ENCODE data around the gene MAP9.
"Not testable (repeated sequence)": the region's sequence is repeated elsewhere in the genome, so short reads cannot be mapped to it uniquely, and the experiment has no call there.

Gene MAP9

DNA sequence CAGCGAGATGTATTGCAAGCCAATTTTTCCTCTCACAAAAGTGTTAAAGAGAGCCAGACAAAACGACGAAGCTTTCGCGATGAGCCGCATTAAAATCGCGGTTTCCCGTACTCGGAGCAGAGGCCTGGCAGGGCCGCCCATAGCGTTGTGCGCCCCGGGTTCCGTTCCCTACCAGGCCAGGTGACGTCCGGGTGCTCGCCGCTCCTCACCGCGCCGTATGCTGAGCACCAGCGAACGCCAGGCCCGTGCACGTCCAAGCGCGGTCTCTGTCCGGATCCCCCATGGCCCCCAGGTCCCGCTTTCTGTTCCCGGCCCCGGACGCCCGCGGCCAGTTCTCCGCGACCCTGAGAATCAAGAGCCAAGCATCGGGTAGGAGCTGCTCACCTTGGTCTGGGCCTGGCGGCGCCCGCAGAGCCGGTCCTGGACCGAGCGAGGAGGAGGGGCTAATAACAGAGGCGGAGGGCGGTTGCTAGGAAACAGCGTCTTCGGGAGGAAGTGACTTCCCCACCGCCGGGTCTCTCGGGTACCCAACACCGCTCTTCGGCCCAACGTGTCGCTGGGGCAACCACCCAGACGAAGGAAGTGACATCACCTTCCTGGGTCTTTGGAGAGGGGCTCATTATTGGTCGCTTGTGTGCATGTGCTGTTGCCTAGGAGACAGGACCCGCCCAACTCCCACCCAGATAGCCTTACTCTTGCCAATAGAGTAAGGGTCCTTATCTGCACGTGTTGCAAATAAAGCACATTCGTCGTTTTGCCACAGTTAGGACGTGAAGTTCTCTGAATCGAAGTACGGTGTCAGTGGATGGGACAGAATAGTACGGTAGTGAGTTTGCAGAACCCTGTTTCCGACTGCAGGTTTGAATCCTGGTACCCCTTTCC lies at the start of gene MAP9:
MAP9 (minus strand) TSS at position 579 of the 882 bp plus-strand sequence. CDS start 1,115 bp downstream, outside the sequence.
- peak; percentile 95 for DNase-seq

DNA sequence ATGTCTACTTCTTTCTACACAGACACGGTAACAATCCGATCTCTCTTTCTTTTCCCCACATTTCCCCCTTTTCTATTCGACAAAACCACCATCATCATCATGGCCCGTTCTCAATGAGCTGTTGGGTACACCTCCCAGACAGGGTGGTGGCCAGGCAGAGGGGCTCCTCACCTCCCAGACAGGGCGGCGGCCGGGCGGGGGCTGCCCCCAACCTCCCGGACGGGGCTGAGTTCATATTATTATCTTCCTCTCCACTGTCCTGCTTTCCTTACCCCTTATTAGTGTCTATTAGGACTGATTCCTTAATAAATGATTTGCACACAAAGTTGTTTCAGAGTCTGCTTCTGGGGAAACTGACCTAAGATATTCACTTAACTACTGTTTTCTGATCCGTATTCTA lies 48.0 kb upstream of the MAP9 start:
- DNase-seq, result not testable (repeated sequence)

DNA sequence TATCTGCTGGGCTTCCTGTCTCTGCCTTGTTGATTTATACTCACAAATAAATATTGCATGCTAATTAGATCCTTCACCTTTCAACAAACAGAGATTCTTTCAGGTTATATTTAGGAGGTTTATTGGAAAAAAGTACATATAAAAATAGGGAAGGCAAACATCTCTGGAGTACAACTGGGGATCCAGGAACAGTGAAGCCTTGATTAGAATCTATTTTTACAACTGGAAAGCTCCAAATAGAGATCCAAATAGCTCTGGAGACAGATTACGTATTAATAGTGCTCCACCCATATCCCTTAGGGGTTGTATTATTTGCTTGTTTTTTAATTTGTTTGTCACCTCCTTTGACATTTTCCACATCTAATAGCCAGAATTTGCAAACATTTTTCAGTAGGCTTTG lies 46.9 kb upstream of the MAP9 start:
- DNase-seq, result no peak

DNA sequence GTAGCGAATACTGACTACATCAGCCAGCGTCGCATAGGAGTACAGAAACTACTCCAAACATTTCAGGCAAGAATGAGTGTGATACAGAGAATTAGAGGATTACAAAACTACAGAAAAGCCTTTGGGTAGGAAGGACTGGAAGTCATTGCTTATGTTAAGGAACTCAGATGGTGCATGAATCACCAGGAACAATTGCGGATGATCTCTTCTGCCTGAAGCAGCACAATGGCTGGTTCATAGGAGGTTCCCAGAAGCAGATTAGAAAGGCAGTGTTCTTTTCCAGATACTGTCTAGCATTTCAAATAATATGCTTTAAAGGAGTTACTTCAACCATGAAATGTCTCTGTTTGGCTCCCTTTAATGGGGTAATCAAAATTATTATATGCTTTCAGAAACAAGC lies 42.5 kb upstream of the MAP9 start:
- DNase-seq, result no peak

DNA sequence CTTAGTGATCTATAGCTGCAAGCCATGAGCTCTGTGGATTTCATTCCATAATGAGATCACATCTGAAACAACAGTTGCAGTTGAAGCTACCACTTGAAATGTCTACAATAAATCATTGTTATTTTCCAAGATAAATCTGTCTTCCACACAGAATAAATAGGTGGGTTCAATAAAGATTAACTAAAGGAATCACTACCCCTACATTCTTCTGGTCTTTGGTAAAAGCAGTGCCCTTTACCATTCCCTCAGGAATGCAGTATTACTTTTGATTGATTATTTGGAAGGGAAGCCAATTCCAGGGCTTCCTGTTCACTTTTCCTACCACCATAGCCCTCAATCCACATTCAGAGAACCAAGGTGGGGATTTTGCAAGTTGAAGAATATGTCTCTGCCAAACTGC lies 38.9 kb upstream of the MAP9 start:
- DNase-seq, result no peak

DNA sequence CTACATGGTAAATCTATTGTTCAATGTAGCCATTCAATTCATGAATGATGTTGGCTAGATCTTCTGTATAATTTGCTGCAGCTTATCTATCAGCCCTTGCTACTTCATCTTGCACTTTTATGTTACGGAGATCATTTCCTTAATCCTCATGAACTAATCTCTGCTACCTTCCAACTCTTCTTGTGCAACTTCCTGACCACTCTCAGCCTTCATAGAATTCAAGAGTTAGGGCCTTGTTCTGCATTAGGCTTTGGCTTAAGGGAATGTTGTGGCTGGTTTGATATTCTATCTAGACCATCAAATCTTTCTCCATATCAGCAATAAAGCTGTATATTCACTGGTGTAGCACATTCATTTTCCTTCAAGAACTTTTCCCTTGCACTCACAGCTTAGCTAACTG lies 36.7 kb upstream of the MAP9 start:
- DNase-seq, result no peak

DNA sequence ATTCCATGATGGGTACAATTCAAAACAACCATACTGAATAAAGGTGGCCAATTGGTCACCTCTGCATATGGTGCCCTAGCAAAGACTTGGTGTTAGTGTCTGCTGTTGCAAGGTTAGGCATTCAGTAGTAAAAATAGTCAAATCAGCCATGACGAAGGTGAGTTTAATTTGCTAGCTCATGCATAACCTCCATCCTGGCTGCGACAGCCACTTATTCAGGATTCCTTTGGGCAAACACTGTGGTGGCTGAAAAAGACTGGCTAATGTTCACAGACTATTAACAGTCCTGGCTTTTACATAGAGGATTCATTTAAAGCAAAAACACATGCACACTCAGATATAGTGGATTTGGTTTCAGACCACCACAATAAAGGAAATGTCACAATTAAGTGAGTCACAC lies 34.8 kb upstream of the MAP9 start:
- no peak for DNase-seq

DNA sequence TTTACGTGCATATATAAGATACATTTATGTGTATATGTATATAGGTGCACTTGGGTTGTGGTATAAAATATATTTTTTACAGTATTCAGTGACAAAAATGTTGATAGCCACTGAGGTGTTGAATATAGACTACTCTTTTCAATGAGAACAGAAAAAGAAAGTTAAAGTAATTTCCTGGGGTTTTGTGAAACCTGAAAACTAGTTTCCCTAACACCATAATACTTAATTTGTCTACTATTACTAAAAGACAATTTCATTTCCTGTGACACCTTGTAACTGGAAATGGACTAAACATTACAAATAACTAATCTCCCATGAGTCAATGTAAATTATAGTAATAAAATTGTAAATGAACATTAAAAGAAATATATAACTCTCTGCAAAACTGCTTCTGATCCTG lies 32.0 kb upstream of the MAP9 start:
- no peak for DNase-seq

DNA sequence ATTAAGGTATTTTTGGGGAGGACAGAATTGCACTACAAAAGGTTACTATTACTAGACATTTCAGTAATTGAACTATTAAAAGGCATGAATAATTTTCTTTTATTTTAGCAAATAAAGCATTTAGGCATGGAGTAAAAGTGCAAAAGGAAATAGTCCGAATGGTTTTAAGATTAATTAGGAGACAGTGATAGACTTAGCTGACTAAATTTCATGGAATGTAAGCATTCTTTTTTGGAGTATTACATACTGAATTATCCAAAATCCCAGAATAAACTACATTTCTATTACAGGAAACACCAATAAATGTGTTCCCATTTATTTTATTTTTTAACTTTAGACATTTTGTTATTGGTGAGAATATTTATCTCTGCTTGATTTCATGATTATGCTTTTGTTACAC lies 30.7 kb upstream of the MAP9 start:
- no peak for DNase-seq

DNA sequence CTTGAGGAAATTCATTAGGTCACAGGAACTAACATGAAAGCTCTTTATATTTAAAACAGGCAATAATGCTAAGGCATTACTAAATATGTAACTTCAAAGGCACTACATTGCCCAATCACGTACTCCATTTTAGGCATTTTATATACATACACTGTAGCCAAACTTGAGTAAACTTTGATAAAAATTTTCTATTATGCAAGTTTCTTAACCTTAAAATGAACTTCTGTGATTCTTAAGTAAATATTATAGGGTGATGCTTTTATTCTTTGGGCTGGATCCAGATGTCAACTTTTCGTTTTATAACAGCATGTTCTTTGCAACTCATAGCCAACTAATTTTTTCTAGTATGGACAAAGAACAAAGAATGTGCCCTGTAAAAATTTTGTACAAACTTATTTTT lies 28.3 kb upstream of the MAP9 start:
- DNase-seq, result no peak

DNA sequence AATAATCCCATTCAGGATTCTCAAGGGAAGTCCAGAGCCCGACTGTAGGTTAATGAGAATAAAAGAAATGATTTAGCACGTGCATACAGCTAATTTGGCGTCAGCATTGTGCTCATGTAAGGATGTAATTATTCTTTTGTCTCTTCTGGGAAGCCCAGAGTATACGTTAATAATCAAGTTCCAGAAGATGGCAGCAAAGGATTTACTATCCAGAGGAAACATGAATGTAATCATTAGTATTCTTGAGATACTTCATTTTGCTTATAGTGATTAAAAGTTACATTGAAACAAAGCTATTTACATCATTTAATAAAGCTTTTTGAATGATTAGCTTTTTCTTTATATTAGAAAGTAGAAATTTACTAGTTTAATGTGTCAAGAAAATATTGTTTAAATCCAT lies 27.1 kb upstream of the MAP9 start:
- no peak for DNase-seq

DNA sequence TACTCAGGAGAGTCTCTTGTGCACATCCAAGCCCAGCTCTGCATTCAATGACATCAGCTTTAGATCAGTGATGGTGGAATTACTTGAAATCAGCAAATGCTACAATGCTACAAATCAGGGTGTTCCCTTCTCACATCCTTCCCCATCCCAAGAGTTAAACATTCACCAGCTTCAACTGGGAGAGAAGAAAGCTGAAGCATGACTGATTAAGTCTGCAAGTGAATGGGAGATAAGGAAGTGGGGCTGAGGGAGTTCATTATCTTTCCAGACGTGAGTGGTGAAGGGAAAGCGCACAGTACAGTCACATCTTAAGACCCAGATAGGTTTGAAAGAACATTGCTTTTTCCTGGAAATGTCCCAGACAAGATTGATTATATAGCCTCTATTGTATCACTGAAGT lies 26.2 kb upstream of the MAP9 start:
- DNase-seq, result no peak

DNA sequence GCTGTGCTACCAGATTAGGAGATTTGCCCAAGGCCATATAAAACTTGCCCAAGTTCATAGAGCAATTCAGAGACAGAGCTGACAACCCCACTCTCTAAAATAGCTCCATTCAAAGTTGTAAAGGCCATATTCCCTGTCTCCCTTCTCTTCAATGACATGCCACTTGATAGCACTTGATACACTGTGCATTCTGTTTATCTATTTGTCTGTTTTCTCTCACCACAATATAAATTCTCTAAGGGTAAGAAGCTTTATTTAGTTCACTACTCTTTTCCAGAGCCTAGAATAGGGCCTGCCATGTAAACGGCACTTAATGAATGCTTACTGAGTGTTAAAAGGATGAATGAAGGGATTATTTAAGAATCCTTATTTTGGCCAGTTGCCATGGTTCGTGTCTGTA lies 24.1 kb upstream of the MAP9 start:
- DNase-seq, result no peak

DNA sequence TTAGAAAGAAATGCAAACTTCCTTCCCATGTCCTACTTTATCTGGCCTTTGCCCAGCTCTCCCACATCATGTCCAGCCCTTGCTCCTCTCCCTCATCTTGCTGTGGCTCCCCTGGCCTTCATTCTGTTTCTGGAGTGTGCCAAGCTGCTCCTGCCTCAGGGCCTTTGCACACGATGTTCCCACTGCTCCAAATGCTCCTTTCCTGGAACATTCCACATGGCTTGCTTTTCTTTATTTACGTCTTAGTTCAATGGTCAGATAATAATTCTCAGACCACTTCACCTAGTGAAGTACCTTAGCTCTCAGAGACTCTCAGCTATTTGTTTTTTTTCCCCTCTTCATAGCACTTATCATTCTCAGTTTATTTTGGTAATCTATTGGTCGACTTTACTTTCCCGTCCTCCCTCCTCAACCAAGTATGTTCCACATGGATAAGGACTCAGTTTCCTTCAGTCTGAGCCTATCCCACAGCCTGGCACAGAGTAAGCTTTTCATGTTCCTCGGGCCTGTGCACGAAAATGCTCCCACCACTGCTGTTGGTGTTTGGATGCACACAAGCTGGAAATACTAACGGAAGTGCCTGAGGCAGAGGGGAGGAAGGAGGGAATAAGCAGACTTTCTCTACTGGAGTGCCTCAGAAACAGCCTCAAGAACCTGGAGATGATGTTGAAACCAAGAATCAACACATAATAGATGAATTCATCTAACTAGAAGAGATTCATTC lies 23.4 kb upstream of the MAP9 start:
- no peak for DNase-seq

DNA sequence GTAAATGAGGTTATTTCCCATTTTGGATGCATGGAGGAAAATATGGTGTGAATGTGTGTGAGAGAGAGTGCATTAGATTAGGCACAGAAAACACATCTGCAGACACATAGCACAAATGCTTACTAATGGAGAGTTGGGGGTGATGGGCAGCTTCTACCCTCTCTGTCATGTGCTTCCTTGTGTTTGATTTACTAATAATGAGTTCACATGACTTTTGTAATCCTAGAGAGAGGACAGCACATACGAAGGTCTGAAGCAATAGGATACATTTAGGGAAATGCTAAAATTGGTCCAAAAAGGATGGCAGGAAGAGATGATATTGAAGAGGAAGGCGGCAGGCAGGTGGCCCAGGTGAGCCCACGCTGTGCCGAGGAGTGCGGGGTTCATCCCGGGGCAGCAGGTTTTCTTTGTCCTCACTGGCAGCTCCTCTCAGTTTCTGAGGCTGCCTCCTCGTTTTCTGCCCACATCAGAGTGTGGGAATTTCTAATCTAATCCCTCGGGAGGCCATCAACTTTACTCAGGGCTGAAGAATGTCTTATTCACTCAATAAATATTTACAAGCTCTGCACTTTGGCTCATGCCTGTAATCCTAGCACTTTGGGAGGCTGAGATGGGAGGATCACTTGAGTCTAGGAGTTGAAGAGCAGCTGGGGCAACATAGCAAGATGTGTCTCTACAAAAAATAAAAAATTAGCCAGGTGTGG lies 15.9 kb upstream of the MAP9 start:
- DNase-seq, result no peak

DNA sequence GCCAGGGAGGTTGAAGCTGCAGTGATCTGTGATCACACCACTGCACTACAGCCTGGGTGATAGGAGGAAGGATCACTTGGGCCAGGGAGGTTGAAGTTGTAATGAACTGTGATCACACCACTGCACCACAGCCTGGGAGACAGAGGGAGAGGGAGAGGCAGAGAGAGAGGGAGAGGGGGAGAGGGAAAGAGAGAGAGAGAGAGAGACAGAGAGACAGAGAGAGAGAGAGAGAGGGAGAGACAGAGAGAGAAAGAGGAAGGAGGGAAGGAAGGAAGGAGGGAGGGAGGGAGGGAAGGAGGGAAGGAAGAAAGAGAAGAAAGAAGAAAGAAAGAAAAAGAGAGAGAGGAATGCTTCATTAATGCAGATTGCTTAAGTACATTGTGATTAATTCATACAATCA lies 15.2 kb upstream of the MAP9 start:
- DNase-seq, result no peak

DNA sequence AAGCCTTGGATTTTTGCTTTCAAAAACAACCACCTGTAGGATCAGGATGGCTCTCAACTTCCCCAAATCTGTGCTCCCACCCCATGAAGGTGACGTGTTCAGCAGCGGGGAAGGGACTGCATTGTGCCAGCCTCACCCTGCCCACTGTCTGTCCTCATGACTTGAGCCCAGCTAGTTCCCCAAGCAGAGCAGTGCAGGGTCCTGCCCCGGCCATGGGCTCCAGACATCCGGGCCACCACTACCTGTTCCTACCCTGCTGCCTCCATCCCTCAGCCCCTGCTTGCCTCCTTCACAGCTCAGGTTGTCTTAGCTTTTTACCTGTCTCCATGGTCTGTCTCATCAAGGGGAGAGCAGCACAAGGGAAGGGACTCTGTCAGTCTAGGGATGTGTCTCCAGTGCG lies 11.4 kb upstream of the MAP9 start:
- no peak for DNase-seq

DNA sequence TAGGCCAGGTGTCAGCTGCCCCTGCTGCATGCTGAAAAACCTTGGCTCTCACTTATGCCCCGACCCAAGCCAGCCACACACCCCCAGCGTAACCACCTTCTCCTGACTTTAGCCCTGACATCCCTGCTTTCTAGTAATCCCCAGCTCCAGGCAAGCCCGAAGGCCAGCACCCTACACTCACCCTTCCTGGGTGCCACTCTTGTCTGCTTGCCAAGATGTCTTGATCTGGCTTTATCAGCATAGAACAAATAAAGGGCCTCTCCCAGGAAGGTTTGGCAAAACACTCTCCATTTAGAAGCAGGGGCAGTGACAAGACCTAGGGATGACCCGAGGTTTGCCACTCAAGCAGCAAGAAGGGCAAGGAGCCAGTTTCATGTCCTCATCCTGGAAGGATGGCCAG lies 6.8 kb upstream of the MAP9 start:
- DNase-seq, result no peak

DNA sequence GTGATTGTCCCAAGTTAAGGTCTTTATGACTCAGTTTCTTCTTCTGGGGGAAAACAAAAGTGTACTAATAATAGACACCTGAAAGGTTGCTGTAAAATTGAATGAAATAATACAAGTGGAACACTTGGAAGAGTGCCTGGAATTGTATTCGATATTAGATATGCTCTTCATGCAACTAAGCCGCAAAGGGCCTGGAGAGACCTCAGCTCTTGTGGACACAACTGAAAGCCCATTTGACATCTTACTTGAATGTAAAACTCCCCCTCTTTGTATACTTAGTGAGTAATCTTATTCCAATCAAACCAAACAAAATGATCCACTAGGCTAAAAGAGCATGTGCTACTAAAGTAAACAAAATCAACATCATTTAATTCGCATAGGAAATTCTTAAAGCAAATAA lies 511 bp upstream of the MAP9 start:
- DNase-seq, result no peak

DNA sequence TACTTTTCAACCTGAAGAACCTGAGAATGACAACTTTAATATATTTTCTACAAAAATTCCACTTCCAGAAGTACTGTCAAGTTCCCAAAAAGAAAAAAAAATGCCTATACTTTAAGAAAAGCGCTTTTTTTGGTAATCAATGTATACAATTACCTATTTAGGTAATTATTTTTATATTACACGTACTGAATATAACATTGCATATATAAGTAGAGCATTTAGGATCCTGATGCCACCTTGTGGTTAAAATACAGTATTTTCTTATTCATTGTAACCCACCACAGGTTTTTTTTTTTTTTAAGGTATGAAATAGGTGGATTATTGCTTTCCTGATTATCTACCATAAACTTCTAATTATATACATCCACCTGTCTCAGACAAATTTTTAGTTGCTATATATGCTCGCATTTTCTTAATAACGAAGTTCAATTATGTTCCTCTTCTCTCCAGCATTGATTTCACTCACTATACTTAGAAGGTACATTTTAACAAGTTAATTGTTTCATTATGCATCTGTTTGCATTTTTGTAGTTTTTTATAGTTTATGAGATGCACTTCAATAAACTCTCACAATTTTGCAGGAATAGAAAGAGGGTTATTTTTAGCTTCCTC lies 5.2 kb downstream of the MAP9 start:
- peak; percentile 40 for DNase-seq

DNA sequence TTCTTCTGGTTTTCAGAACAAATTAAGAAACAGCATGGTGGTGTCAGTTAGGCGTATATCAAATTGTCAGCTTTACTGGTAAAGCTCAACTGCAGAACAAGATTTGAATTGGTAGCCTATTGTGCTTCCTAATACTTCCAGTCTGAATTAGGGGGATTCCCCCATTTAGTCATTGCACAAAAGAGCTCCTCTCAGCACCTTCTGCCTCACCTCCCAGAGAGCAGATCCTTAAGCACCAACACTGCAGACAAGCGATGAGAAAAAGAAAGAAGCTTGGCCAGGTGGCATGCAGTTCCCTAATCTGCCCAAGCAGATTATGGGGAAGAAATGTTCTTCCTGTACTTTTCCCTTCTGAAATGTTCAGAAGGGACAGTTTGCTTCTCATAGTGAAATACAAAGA lies 9.2 kb downstream of the MAP9 start:
- DNase-seq, result no peak

DNA sequence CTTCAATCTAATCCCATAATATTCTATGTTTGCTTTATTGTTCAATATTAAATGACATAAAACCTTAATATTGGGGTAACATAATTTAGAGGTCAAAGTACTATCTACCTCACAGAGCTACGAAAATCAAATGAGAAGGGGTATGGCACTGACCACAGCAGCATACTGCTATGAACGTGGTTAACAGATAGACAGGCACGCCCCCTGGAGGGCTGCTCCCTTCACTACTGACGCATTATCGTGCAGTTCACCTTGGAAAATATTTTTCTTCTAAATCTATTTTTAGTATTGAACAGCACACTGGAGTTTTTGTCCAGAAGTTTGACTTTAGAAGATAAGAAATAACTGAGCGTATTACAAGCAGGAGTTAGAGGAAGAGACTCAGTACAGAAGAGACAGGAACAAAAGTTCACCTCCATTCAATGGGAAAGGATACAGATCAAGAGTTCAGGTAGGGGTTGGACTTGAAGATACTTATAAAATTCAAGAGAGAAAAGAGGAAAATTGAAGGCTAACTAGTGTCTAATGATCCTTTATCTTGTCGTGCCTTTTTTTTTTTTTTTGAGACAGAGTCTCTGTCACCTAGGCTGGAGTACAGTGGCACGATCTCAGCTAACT lies 22.7 kb downstream of the MAP9 start:
- DNase-seq, result peak; percentile 20

DNA sequence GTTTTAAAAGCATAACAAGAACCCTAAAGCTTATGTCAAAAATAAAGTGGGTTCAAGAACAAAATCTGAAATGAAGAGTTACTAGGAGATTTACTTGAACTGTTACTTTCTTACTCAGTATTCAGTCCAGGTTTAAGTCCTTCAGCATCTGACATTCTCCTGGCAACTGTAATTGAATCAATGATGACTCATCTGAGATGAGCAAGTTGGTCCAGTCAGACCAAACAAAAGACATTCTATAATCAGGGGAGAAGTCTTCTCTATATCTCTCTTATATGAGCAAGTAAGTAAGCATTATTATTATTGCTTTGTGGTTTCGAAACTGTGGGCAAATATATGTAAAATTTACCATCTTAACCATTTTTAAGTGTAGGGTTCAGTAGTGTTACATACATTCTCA lies 34.6 kb downstream of the MAP9 start:
- DNase-seq, result no peak

All from CD4-positive, alpha-beta T cell treated with Interleukin-10 for 1 hour (primary cell).